RPMI8226 (cell line): ENCODE data around the gene EFEMP1.
A peak's percentile ranks its signal among the peaks of the same experiment; 100 is the strongest.

Experiments used
- DNase-seq: peaks from one replicate; pipeline ENCODE4 v3.0.0-alpha.2; 2015

The EFEMP1 gene

GRCh38 chr2:55894720-55895119 lies 28.9 kb downstream of the EFEMP1 start:
- no peak for DNase-seq

- DNase-seq: no peak
Observed at GRCh38 chr2:55891671-55892094, 31.9 kb downstream of the EFEMP1 start.

DNA sequence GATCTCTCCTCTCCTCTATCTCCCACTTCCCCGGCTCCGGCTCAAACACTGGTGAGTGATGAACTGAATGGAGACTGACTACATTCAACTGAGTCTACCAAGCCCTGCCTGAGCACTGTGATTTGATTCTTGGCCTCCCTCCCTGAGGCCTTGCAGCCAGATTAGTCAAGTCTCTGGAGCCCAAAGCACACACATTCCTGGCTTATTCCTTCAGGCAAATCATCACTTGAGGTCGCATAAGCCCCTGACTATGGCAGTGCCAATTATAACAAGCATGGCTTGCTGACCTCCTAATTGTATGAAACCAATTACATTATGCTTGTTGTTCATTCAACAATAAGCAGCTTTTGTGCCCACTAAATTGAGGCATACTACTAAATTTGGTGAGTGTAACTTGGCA lies 34.6 kb downstream of the EFEMP1 start:
- DNase-seq: no peak

- DNase-seq: no peak
Observed at GRCh38 chr2:55887901-55888624, 35.5 kb downstream of the EFEMP1 start.

- DNase-seq: no peak
Observed at GRCh38 chr2:55887351-55887750, 36.2 kb downstream of the EFEMP1 start.

DNA sequence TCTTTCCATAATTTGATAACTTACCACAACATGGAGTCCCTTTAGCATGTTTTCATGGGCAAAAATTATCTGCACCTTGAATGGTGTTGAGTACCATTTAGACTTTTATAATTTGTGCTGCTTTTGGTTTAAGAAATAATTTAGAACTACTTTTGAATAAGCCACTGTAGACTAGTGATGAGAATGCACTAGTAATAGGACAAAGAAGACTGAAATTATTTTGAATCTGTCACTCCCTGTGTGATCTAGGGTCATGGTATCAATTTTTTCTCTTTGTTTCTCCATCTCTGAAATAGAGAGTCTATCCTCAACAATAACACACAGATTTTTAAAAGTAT lies 37.7 kb downstream of the EFEMP1 start:
- no peak for DNase-seq

GRCh38 chr2:55885127-55885943 lies 38.2 kb downstream of the EFEMP1 start:
- DNase-seq: no peak

GRCh38 chr2:55883829-55884228 lies 39.8 kb downstream of the EFEMP1 start:
- DNase-seq: no peak

DNA sequence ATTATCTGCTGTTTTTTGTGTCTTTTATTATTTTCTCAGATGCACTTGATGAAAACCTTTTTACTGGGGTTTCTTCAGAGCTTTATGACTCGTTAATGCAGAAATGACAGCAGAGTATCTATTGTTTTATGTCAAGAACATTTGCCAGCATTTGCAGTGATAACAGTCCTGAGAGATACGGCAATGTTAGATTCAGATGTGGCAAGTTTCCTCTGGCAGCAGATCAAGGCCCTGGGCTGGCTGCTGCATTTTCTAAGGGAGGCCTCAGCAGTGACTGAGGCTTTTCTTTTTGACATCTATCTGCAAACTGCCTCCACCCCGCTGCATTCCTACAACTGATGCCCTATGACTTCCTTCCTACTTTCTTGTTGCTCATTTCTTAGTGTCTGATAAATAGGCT lies 40.2 kb downstream of the EFEMP1 start:
- DNase-seq: no peak

DNA sequence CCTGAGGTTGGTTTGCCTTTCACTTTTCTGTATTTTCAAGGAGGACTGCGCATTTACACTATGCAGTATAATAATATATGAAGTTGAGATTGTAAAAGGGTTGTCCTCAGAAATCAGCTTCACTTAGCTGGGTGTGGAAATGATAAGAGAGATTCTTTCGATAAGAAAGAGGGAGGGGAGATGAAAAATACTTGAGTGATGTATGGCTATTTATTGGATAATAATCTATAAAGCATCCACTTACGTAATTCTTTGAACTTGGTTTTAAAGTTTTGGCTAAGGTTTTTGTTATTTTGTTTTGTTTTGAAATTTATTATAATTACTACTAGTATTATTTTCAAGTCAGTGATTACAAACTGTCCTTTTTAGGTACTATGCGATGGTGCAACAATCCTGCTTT lies 40.6 kb downstream of the EFEMP1 start:
- no peak for DNase-seq

DNA sequence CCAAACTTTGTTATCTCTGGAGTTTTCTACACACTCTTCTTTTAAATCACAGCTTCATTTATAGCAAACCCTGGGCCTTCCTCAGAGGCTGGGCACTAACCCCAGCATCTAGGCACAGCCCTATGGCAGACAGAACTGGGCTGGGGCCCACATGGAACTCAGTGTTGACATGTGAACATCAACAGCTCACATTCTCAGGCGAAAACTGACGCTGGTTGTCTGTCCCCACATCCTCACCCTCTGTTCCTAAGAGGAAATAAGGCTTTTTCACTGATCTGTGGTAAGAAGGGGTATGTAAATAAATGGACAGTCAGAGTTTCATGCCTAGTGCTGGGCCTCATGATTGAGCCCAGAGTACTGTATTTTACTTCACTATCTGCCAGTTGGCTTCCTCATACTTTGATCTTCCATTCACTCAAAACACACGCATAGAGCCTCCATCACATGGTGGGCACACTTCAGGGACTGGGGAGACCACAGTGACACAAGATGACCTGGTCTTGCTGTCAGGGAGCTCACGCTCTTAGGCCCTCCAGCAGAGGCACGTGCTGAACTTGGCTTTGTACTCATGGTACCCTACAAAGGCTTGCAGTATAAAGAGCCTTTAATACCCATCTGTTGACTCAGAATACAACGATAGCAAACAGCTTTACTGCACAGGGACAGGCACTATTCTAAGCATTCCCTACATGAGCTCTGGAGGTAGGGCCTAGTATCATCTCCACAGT lies 43.0 kb downstream of the EFEMP1 start:
- DNase-seq: no peak

GRCh38 chr2:55879976-55880375 lies 43.6 kb downstream of the EFEMP1 start:
- no peak for DNase-seq

- DNase-seq: no peak
Observed at GRCh38 chr2:55877087-55877436, 46.5 kb downstream of the EFEMP1 start.

DNA sequence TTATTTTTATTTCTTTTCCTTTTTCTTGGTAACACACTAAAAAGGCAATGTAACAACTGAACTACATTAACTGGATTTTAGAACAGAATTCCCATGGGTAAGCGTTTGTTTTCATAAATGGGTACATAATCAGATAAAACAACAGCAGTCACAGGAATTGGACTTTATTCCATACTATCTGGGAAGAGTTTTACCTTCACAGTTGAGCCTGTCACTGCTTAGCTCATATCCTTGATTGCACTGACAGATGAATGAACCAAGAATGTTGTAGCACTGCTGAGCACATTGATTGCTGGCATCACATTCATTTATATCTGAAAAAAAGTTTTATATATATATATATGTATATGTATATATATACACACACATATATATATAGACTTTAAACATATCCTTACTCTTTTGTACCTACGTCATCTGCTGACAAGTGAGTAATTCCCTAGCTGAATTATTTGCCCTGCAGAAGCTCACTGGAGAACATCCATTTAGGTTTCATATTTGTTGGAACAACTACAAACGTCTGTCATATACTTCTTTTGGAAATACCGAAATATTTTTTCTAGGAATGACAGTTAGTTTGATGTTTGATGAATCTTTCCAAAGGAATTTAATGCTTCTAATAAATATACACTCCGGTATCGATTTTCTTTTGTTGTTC lies 47.0 kb downstream of the EFEMP1 start:
- DNase-seq: no peak

- DNase-seq: no peak
Observed at GRCh38 chr2:55875434-55876135, 48.0 kb downstream of the EFEMP1 start.

DNA sequence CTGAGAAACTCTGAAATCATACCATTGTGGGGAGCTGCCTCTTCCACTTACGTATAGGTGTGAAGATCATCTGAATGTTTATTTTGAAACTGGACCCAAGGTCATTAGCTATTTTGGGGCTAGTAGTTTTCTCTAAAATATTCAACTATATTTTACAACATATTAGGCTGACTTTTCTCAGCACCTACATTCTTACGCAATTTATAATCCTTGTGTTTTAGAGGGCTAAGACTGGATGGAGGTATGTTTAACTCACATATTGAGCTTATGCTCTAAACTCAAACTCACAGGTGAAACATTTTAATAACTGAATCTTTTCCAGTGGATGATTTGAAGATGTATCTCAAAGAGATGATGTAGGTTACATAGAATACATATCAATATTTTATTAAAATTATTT lies 49.2 kb downstream of the EFEMP1 start:
- no peak for DNase-seq

DNA sequence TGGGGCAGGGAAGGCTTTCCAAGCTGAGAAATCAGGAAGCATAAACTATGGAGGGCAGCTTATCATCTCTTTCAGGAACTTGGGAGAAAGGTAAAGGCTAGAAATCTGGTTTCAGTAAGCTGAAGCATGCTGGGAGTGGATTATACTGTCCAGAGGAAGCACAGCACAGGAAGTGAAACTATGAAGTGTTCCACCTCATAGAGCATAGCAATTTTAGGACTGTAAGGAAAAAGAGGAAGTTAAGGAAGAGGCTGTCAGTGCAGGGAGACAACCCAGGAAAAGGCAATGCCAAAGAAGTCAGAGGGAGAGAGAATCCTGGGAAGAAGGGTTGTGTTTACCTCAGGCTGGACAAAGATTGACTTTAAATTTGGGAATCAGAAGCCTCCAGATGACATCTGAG lies 51.9 kb downstream of the EFEMP1 start:
- DNase-seq: peak; percentile 4

GRCh38 chr2:55869637-55870325 lies 53.8 kb downstream of the EFEMP1 start:
- no peak for DNase-seq

DNA sequence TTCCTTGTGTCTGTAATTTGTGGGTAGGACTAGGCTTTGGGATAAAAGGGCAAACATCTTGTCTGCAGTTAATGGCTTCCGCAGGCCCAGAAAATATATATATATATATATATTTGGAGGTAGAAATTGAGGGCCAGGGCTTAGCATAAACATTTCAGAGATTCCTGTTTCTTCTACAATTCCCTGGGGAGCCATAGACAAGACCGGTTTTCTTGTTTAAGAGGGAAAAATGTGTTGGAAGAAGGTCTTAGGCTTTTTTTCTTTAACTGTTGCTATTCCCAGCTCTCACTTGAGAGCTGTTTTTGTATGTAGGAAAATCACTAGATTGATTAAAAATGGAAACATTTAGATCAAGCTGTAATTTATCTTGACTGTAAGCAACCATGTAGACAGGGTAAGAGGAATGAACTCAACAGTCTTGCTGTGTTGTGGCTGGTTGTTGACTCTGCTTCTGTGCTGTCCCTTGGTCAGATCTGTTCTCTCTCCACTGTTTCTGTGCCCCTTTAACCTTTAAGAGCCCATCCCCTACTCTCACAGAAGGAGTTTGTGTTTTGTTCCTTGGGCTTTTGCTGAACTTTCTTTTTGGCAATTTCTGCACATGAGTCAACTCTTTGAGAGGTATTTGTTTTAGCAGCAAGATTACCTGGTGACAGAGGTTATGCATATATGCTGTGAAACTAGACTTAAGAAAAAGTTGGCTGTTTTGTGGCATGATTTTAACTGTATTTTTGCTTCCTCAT lies 58.3 kb downstream of the EFEMP1 start:
- no peak for DNase-seq

GRCh38 chr2:55864351-55865084 lies 59.1 kb downstream of the EFEMP1 start:
- DNase-seq: no peak
